ENCODE data around the gene MAU2. TPM values are rescaled to one million over a fixed set of nuclear protein-coding genes. Genes with fewer than 3 reads are reported as not detected.

Gene MAU2
- total RNA-seq, 2 donors from 2014 or later: 64.1 to 64.3 TPM

GRCh38 chr19:19297759-19298158 lies 22.9 kb upstream of the MAU2 start:
- H3K27me3 ChIP-seq (ENCODE audit: control insufficient read depth, insufficient read depth, low read length, poor library complexity, severe bottlenecking): no peaks in the 10 kb centered on the region
- no peak overlapping the region for H3K4me3 ChIP-seq (ENCODE audit: low read length)
- no peaks in the 10 kb centered on the region for H3K4me1 ChIP-seq (ENCODE audit: control insufficient read depth, insufficient read depth, low read length)
- no peaks in the 10 kb centered on the region for H3K27me3 Mint-ChIP-seq (ENCODE audit: insufficient read depth)
- no peak for DNase-seq
- H3K9me3 ChIP-seq (ENCODE audit: control insufficient read depth, low read length): peaks cover 12% of the 10 kb centered on the region
- no peaks in the 10 kb centered on the region for H3K4me1 Mint-ChIP-seq
- H3K9ac ChIP-seq (ENCODE audit: extremely low read depth, low read length, poor library complexity, severe bottlenecking): no peak overlapping the region
- H3K27ac Mint-ChIP-seq: no peak overlapping the region
- no peak for TF ChIP-seq CTCF (conservative IDR thresholded peaks at IDR 0.05)
- peaks cover 62% of the 10 kb centered on the region for H3K36me3 Mint-ChIP-seq (ENCODE audit: low read depth)
- WGBS, 2 experiments (ENCODE audit: insufficient coverage in 1 of 2, insufficient read length in 1 of 2): 90 to 95% methylated on average over 9 of the region's 9 CpGs
- peaks cover 3% of the 10 kb centered on the region for H3K9me3 Mint-ChIP-seq
- no peak overlapping the region for H3K4me3 Mint-ChIP-seq
- H3K27ac ChIP-seq (ENCODE audit: low read depth, low read length): no peak overlapping the region
- peaks cover 53% of the 10 kb centered on the region for H3K36me3 ChIP-seq (ENCODE audit: control insufficient read depth, insufficient read depth, low read length)

- Mint-ChIP-seq H3K27ac (no peak overlapping the region), H3K4me1 (no peaks in the 10 kb centered on the region), H3K9me3 (no peaks in the 10 kb centered on the region), H3K4me3 (no peak overlapping the region), H3K27me3 (ENCODE audit: insufficient read depth) (no peaks in the 10 kb centered on the region), H3K36me3 (ENCODE audit: low read depth) (peaks cover 56% of the 10 kb centered on the region)
- no peak for TF ChIP-seq CTCF (conservative IDR thresholded peaks at IDR 0.05)
- Histone ChIP-seq H3K9ac (ENCODE audit: extremely low read depth, low read length, poor library complexity, severe bottlenecking) (no peak overlapping the region), H3K4me3 (ENCODE audit: low read length) (no peak overlapping the region), H3K27me3 (ENCODE audit: control insufficient read depth, insufficient read depth, low read length, poor library complexity, severe bottlenecking) (no peaks in the 10 kb centered on the region), H3K4me1 (ENCODE audit: control insufficient read depth, insufficient read depth, low read length) (no peaks in the 10 kb centered on the region), H3K36me3 (ENCODE audit: control insufficient read depth, insufficient read depth, low read length) (peaks cover 40% of the 10 kb centered on the region), H3K27ac (ENCODE audit: low read depth, low read length) (no peak overlapping the region), H3K9me3 (ENCODE audit: control insufficient read depth, low read length) (no peaks in the 10 kb centered on the region)
- DNase-seq: no peak
- WGBS, 2 experiments (ENCODE audit: insufficient coverage in 1 of 2, insufficient read length in 1 of 2): 94 to 98% methylated on average over 9 to 12 of the region's 12 CpGs
These were observed 20.0 kb upstream of the MAU2 start for GRCh38 chr19:19300613-19301012.

- H3K4me3 Mint-ChIP-seq: no peak overlapping the region
- H3K27me3 ChIP-seq (ENCODE audit: control insufficient read depth, insufficient read depth, low read length, poor library complexity, severe bottlenecking): no peaks in the 10 kb centered on the region
- no peak for DNase-seq
- H3K36me3 ChIP-seq (ENCODE audit: control insufficient read depth, insufficient read depth, low read length): peaks cover 50% of the 10 kb centered on the region
- H3K4me1 Mint-ChIP-seq: no peaks in the 10 kb centered on the region
- 96% methylated on average over 9 to 14 of the region's 14 CpGs for WGBS, 2 experiments (ENCODE audit: insufficient coverage in 1 of 2, insufficient read length in 1 of 2)
- no peak for TF ChIP-seq CTCF (conservative IDR thresholded peaks at IDR 0.05)
- no peak overlapping the region for H3K27ac Mint-ChIP-seq
- H3K36me3 Mint-ChIP-seq (ENCODE audit: low read depth): peaks cover 51% of the 10 kb centered on the region
- H3K4me1 ChIP-seq (ENCODE audit: control insufficient read depth, insufficient read depth, low read length): no peaks in the 10 kb centered on the region
- H3K9me3 Mint-ChIP-seq: no peaks in the 10 kb centered on the region
- no peak overlapping the region for H3K4me3 ChIP-seq (ENCODE audit: low read length)
- no peak overlapping the region for H3K27ac ChIP-seq (ENCODE audit: low read depth, low read length)
- H3K27me3 Mint-ChIP-seq (ENCODE audit: insufficient read depth): no peaks in the 10 kb centered on the region
- H3K9me3 ChIP-seq (ENCODE audit: control insufficient read depth, low read length): no peaks in the 10 kb centered on the region
- H3K9ac ChIP-seq (ENCODE audit: extremely low read depth, low read length, poor library complexity, severe bottlenecking): no peak overlapping the region
These were observed 17.2 kb upstream of the MAU2 start for GRCh38 chr19:19303411-19303810.
